K562 (cell line): ENCODE measurements around the gene ZGLP1. TPM values are rescaled to one million over a fixed set of nuclear protein-coding genes. Genes with fewer than 3 reads are reported as not detected.

Source experiments
- BCLAF1 ChIP-seq, 2 experiments: fragments of 450-650 bp in 1 of 2; IDR thresholded peaks; 2 replicates each; pipeline ENCODE4 v1.6.1; 2011 to 2017; ENCODE audit warnings: low read depth in 2 of 2, antibody characterized with exemption in 1 of 2, borderline replicate concordance in 1 of 2, low read length in 1 of 2, mild to moderate bottlenecking in 1 of 2, mixed read lengths in 1 of 2; ENCODE audit not compliant: control insufficient read depth in 1 of 2
- KDM2B ChIP-seq: fragments of 250-450 bp; sonication (Bioruptor Pico); IDR thresholded peaks from 2 replicates; pipeline ENCODE4 v1.8.0; 2021; ENCODE audit warnings: mild to moderate bottlenecking, moderate library complexity
- KLF13 ChIP-seq: fragments of 450-650 bp; IDR thresholded peaks from 2 replicates; pipeline ENCODE4 v1.6.1; 2016; ENCODE audit warnings: missing genetic modification characterization, low read depth, mild to moderate bottlenecking, missing compliant biosample characterization, moderate library complexity, borderline replicate concordance
- NCOA6 ChIP-seq: fragments of 450-650 bp; IDR thresholded peaks from 2 replicates; pipeline ENCODE4 v1.6.1; 2017; ENCODE audit warnings: mild to moderate bottlenecking
- PHTF2 ChIP-seq: fragments of 250-450 bp; sonication (Bioruptor Pico); IDR thresholded peaks from 2 replicates; pipeline ENCODE4 v1.5.0; 2021; ENCODE audit warnings: mild to moderate bottlenecking
- RBM34 ChIP-seq: fragments of 200-400 bp; formaldehyde crosslinking; IDR thresholded peaks from 2 replicates; pipeline ENCODE4 v1.6.1; 2018; ENCODE audit warnings: low read length, borderline replicate concordance; ENCODE audit not compliant: insufficient read depth
- RCOR1 ChIP-seq, 2 experiments: IDR thresholded peaks; 2 replicates each; pipeline ENCODE4 v1.6.1; 2012; ENCODE audit warnings: low read depth in 2 of 2, low read length in 2 of 2, borderline replicate concordance in 1 of 2, improper control_type of control experiment in 1 of 2
- VEZF1 ChIP-seq: fragments of 200-800 bp; sonication (Bioruptor generic); IDR thresholded peaks from 2 replicates; pipeline ENCODE4 v1.6.1; 2017; ENCODE audit warnings: missing genetic modification characterization, missing compliant biosample characterization
- ZNF140 ChIP-seq: fragments of 250-450 bp; sonication (Bioruptor Pico); IDR thresholded peaks from 2 replicates; pipeline ENCODE4 v1.8.0; 2021; ENCODE audit warnings: moderate library complexity, mild to moderate bottlenecking, inconsistent platforms
- ZNF143 ChIP-seq: sonication (generic); formaldehyde crosslinking; IDR thresholded peaks from 2 replicates; pipeline ENCODE4 v1.9.0; 2022; ENCODE audit warnings: mild to moderate bottlenecking, missing genetic modification reagents
- ZNF41 ChIP-seq: fragments of 250-450 bp; sonication (Bioruptor Pico); conservative IDR thresholded peaks from 2 replicates; pipeline ENCODE4 v1.4.0; 2020; ENCODE audit warnings: mild to moderate bottlenecking
- polyA plus RNA-seq, 8 experiments: library from polyadenylated mRNA; depleted of rRNA in 4 of 8; stranded (reverse) in 5 of 8; unstranded in 3 of 8; fragments of >200 nt; fragmentation: Nextera tagmentation in 2 of 8; fragmentation: Illumina TruSeq in 1 of 8; extraction: Ambion mirVana in 2 of 8; extraction: Trizol in 1 of 8; gene quantifications; 2 replicates each; pipeline versions ENCODE4 v1.2.1 to v1.2.3, GENCODE V29; 2011 to 2014; ENCODE audit warnings: inconsistent platforms in 1 of 8, missing spikeins in 1 of 8
- total RNA-seq, 7 experiments: library from RNA; depleted of rRNA in 6 of 7; stranded (reverse); fragments of >200 nt in 6 of 7; fragmentation: Illumina TruSeq in 2 of 7; extraction: Trizol in 2 of 7; gene quantifications; 2 replicates each; pipeline versions ENCODE4 v1.2.1 to v1.2.3, GENCODE V29; 2011 to 2021; ENCODE audit warnings: low replicate concordance in 1 of 7
- TF ChIP-seq, protein P1 (sequence below): fragments of 250-450 bp; sonication (Bioruptor Pico); IDR thresholded peaks from 2 replicates; pipeline ENCODE4 v1.4.0; 2020; ENCODE audit warnings: mild to moderate bottlenecking

ZGLP1 gene
- total and polyA plus RNA-seq, 9 of the 15 experiments (the other 6 are each of a cell fraction or from before 2014, with no cell fraction given), result 0.24 to 4.5 (median 2.2) TPM

GRCh38 chr19:10289167-10289835 lies 20.3 kb downstream of the ZGLP1 start (continued):
- TF ChIP-seq, protein P1, sequence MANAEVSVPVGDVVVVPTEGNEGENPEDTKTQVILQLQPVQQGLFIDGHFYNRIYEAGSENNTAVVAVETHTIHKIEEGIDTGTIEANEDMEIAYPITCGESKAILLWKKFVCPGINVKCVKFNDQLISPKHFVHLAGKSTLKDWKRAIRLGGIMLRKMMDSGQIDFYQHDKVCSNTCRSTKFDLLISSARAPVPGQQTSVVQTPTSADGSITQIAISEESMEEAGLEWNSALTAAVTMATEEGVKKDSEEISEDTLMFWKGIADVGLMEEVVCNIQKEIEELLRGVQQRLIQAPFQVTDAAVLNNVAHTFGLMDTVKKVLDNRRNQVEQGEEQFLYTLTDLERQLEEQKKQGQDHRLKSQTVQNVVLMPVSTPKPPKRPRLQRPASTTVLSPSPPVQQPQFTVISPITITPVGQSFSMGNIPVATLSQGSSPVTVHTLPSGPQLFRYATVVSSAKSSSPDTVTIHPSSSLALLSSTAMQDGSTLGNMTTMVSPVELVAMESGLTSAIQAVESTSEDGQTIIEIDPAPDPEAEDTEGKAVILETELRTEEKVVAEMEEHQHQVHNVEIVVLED, result peak; percentile 37; the same call in 1 of the 2 replicates
- TF ChIP-seq RBM34, result no peak
- no peak for TF ChIP-seq ZNF41 (CRISPR knock-in tag)
- TF ChIP-seq BCLAF1 (IDR thresholded peaks at IDR 0.05; ENCODE audit: borderline replicate concordance in 1 of 2, control insufficient read depth in 1 of 2, low read depth in 2 of 2, low read length in 1 of 2), result 0 out of 4 replicates have a peak, but pooled peaks of 1 of the 2 experiments have one; percentile 46
- no peak for TF ChIP-seq VEZF1 (CRISPR knock-in tag)
- peak; percentile 67; the same call in 1 of the 2 replicates for TF ChIP-seq ZNF143 (CRISPR knock-in tag)
- TF ChIP-seq NCOA6, result no peak
- TF ChIP-seq KDM2B (CRISPR knock-in tag), result no peak
- 0 out of 2 replicates have a peak, but pooled peaks have one; percentile 61 for TF ChIP-seq PHTF2
- peak; percentile 86 for TF ChIP-seq KLF13
- TF ChIP-seq RCOR1 (IDR thresholded peaks at IDR 0.05; ENCODE audit: borderline replicate concordance in 1 of 2, low read depth in 2 of 2, low read length in 2 of 2), result no peak; a peak in 1 of 4 replicates
- TF ChIP-seq ZNF140 (CRISPR knock-in tag), result no peak
